ENCODE data around the gene SPATA31D1. TPM values are rescaled to one million over a fixed set of nuclear protein-coding genes. Genes with fewer than 3 reads are reported as not detected.

The SPATA31D1 gene
- total RNA-seq, 1 donor from 2014 or later, result not detected

DNA sequence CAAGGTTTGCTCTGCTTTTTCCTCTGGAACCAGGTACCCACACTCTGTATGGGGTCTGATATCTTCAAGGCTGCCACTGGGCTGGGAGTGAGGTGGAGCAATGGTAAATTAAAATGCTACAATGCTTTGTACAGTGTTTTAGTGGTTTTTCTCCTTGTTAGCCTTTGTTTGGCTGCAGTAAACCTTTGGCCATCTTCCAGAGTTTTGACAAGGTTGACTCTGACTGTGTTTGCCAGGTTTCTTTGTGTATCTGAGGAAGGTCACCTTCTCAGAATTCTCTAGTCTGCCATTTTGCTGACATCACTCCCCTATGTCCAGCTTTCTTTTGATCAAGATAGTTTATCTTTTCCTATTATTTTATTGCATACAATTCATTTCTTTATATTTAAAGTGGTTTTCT lies 11.2 kb downstream of the SPATA31D1 start:
- no peak for ATAC-seq
- Histone ChIP-seq H3K4me1 (no peaks in the 10 kb centered on the region), H3K4me3 (no peak overlapping the region), H3K9me3 (no peaks in the 10 kb centered on the region), H3K27me3 (ENCODE audit: low read depth) (no peaks in the 10 kb centered on the region), H3K36me3 (no peaks in the 10 kb centered on the region), H3K27ac (no peak overlapping the region)
- no peak for DNase-seq
- intact Hi-C loops (cut with DNase I), result no loop called here
- TF ChIP-seq, protein P1, sequence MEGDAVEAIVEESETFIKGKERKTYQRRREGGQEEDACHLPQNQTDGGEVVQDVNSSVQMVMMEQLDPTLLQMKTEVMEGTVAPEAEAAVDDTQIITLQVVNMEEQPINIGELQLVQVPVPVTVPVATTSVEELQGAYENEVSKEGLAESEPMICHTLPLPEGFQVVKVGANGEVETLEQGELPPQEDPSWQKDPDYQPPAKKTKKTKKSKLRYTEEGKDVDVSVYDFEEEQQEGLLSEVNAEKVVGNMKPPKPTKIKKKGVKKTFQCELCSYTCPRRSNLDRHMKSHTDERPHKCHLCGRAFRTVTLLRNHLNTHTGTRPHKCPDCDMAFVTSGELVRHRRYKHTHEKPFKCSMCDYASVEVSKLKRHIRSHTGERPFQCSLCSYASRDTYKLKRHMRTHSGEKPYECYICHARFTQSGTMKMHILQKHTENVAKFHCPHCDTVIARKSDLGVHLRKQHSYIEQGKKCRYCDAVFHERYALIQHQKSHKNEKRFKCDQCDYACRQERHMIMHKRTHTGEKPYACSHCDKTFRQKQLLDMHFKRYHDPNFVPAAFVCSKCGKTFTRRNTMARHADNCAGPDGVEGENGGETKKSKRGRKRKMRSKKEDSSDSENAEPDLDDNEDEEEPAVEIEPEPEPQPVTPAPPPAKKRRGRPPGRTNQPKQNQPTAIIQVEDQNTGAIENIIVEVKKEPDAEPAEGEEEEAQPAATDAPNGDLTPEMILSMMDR (IDR thresholded peaks at IDR 0.05), result no peak

DNA sequence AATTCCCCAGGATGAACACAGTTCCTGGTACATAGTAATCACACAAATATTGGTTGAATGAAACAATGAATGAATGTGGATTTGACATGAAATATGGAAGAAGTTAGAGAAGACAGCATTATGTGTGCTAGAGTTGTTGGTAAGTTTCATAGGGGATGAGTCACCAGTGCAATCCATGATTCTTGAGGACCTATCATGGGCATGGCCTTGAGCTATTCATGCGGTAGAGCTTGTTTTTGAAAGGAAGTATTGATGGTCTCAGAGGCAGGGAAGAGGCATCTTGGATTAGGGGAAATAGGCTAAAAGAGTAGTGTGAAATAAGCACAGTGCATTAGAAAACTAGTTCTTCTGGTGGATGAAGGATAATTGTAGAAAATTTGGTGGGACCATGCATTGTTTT lies 22.1 kb downstream of the SPATA31D1 start:
- no peak overlapping the region for H3K27ac ChIP-seq
- ATAC-seq (no peak), DNase-seq (no peak)
- TF ChIP-seq, protein P1 (IDR thresholded peaks at IDR 0.05), result no peak
- no peaks in the 10 kb centered on the region for H3K27me3 ChIP-seq (ENCODE audit: low read depth)
- H3K9me3 ChIP-seq, result no peaks in the 10 kb centered on the region
- H3K36me3 ChIP-seq, result no peaks in the 10 kb centered on the region
- H3K4me1 ChIP-seq, result no peaks in the 10 kb centered on the region
- intact Hi-C loops (cut with DNase I), result no loop called here
- H3K4me3 ChIP-seq, result no peak overlapping the region

DNA sequence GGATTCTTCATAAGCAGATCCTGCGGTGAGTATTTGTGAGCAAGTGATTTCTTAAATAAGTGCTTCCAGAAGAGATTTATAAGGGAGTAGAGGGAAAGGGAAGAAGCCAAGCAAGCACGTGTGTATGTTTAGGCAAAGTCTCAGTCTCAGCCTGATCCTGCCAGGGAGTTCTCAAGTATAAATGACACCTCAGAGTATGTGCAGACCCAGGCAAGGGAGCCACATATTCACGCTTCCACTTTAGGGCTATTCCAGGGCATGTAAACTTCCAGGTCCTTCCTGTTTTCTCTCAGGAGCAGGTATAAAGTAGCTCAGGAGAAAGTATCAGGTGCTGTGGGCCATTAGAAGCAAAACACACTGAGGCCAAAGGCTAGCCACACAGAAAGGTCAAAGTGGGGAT lies 22.6 kb downstream of the SPATA31D1 start:
- intact Hi-C loops (cut with DNase I), result no loop called here
- no peaks in the 10 kb centered on the region for H3K4me1 ChIP-seq
- DNase-seq (no peak), ATAC-seq (no peak)
- no peak overlapping the region for H3K4me3 ChIP-seq
- no peaks in the 10 kb centered on the region for H3K9me3 ChIP-seq
- H3K27ac ChIP-seq, result no peak overlapping the region
- H3K36me3 ChIP-seq, result no peaks in the 10 kb centered on the region
- no peaks in the 10 kb centered on the region for H3K27me3 ChIP-seq (ENCODE audit: low read depth)
- TF ChIP-seq, protein P1 (IDR thresholded peaks at IDR 0.05), result no peak

DNA sequence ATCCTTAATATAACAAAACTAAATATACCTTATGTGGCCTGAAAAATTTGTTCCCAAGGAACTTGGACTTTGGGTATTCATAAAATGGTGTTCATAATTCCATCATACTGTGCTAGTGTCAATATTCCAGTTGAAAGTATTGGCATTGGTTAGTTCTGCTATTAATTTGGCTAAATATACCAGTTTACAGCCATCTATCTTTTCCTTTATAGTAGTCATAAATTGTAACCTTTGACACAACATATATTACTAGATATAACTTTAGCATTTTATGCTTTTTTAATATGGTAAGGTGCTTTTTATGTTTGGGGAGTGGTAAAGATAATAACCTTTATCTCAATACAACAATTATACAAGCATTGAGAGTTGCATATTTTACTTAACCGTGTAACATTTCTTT lies 23.7 kb downstream of the SPATA31D1 start:
- DNase-seq (no peak), ATAC-seq (no peak)
- no peaks in the 10 kb centered on the region for H3K9me3 ChIP-seq
- intact Hi-C loops (cut with DNase I), result no loop called here
- H3K27me3 ChIP-seq (ENCODE audit: low read depth), result no peaks in the 10 kb centered on the region
- H3K4me1 ChIP-seq, result no peaks in the 10 kb centered on the region
- H3K4me3 ChIP-seq, result no peak overlapping the region
- H3K27ac ChIP-seq, result no peak overlapping the region
- TF ChIP-seq, protein P1 (IDR thresholded peaks at IDR 0.05), result no peak
- no peaks in the 10 kb centered on the region for H3K36me3 ChIP-seq

DNA sequence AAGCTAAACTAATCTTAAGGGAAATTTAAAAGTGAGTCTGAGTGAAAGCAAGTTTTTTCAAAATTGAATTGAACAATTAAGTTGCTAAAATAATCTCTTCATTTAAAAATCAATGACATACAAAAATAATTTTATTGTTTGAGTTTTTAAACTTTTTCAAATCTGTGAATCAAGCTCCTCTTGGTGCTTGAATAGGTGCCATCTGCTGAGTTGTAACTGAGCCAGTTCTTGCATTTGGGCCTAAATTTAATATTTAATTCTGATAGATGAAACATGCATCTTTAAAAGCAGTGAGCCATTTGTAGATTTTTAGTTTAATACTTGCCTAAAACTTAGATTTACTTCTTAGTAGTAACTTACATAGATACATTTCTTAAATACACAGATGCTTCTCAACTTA lies 31.8 kb downstream of the SPATA31D1 start:
- TF ChIP-seq, protein P1 (IDR thresholded peaks at IDR 0.05), result no peak
- intact Hi-C loops (cut with DNase I), result no loop called here
- no peak overlapping the region for H3K4me3 ChIP-seq
- H3K9me3 ChIP-seq, result no peaks in the 10 kb centered on the region
- no peaks in the 10 kb centered on the region for H3K4me1 ChIP-seq
- no peaks in the 10 kb centered on the region for H3K27me3 ChIP-seq (ENCODE audit: low read depth)
- ATAC-seq (no peak), DNase-seq (no peak)
- no peak overlapping the region for H3K27ac ChIP-seq
- H3K36me3 ChIP-seq, result no peaks in the 10 kb centered on the region

DNA sequence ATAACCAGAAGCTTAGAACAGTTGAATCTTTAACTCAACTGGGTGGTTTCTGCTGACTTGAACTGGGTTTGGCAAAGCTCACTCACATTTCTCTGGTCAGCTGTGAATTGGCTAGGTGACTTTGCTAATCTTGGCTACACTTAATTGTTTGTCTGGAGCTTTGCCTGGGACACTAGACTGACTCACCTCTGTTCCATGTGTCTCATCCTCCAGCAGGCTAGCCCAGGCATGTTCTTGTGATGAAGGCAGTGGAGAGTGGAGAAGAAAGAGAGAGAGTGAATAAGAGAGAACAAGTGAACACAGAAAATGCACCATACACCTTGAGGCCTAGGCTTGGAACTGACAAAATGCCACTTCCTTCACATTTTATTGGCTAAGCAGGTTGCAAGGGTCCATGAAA lies 32.6 kb downstream of the SPATA31D1 start:
- Histone ChIP-seq H3K27ac (no peak overlapping the region), H3K27me3 (ENCODE audit: low read depth) (no peaks in the 10 kb centered on the region), H3K36me3 (no peaks in the 10 kb centered on the region), H3K4me1 (no peaks in the 10 kb centered on the region), H3K9me3 (no peaks in the 10 kb centered on the region), H3K4me3 (no peak overlapping the region)
- intact Hi-C loops (cut with DNase I), result no loop called here
- ATAC-seq, result peak in 1 of 2 donors; percentile 30
- no peak for DNase-seq
- TF ChIP-seq, protein P1 (IDR thresholded peaks at IDR 0.05), result no peak
